CD4-positive, CD25-positive, alpha-beta regulatory T cell (primary cell): ENCODE measurements around the gene ATP10B. TPM values are rescaled to one million over a fixed set of nuclear protein-coding genes. Genes with fewer than 3 reads are reported as not detected.
A peak's percentile ranks its signal among the peaks of the same experiment; 100 is the strongest.

Experiments
- ATAC-seq, 2 donors: fragments of 150-1000 bp; cut with Tn5 transposase; one replicate each; pipeline ENCODE4 v1.10.0; 2021; ENCODE audit warnings: low read depth in 2 of 2, moderate number of reproducible peaks in 2 of 2, moderate library complexity in 1 of 2
- DNase-seq, 3 donors: peaks; one replicate each; pipeline versions ENCODE4 v3.0.0 to v3.0.0-alpha.2; 2012 to 2022; ENCODE audit warnings: mixed read lengths in 1 of 3
- H3K27ac ChIP-seq: one replicate; pipeline ENCODE4 v1.7.0; 2013; ENCODE audit warnings: mild to moderate bottlenecking, low read length; ENCODE audit not compliant: insufficient read depth, poor library complexity, severe bottlenecking
- H3K27me3 ChIP-seq: one replicate; pipeline ENCODE4 v1.7.0; 2013; ENCODE audit warnings: low read length; ENCODE audit not compliant: control insufficient read depth, insufficient read depth
- H3K36me3 ChIP-seq: one replicate; pipeline ENCODE4 v1.7.0; 2013; ENCODE audit warnings: mild to moderate bottlenecking, low read length, moderate library complexity; ENCODE audit not compliant: control insufficient read depth, insufficient read depth
- H3K4me1 ChIP-seq: 2 replicates; pipeline ENCODE4 v1.7.0; 2013; ENCODE audit warnings: mild to moderate bottlenecking, low read length; ENCODE audit not compliant: insufficient read depth, control insufficient read depth, poor library complexity, severe bottlenecking
- H3K4me3 ChIP-seq: one replicate; pipeline ENCODE4 v1.7.0; 2013; ENCODE audit warnings: low read depth, mild to moderate bottlenecking, low read length, moderate library complexity
- H3K9me3 ChIP-seq, 2 experiments: 1 replicate in 1 of 2; 2 replicates in 1 of 2; pipeline ENCODE4 v1.7.0; 2013; ENCODE audit warnings: low read length in 2 of 2, mild to moderate bottlenecking in 1 of 2, moderate library complexity in 1 of 2; ENCODE audit not compliant: control insufficient read depth in 2 of 2
- H3K27ac Mint-ChIP-seq, 3 donors: one replicate each; pipeline ENCODE4 v1.8.0; 2020 to 2022; ENCODE audit warnings: mild to moderate bottlenecking in 3 of 3, mixed read lengths in 3 of 3, moderate library complexity in 2 of 3
- H3K27me3 Mint-ChIP-seq: one replicate; pipeline ENCODE4 v1.8.0; 2022; ENCODE audit warnings: mild to moderate bottlenecking, mixed read lengths
- H3K36me3 Mint-ChIP-seq: one replicate; pipeline ENCODE4 v1.8.0; 2020; ENCODE audit warnings: mixed read lengths
- H3K4me1 Mint-ChIP-seq, 4 donors: one replicate each; pipeline ENCODE4 v1.8.0; 2020 to 2022; ENCODE audit warnings: mixed read lengths in 4 of 4, mild to moderate bottlenecking in 1 of 4
- H3K4me3 Mint-ChIP-seq, 4 donors: one replicate each; pipeline ENCODE4 v1.8.0; 2020 to 2022; ENCODE audit warnings: mild to moderate bottlenecking in 4 of 4, mixed read lengths in 4 of 4, moderate library complexity in 3 of 4
- H3K9me3 Mint-ChIP-seq, 7 donors: one replicate each; pipeline ENCODE4 v1.8.0; 2020 to 2022; ENCODE audit warnings: mixed read lengths in 7 of 7, mild to moderate bottlenecking in 3 of 7, moderate library complexity in 2 of 7
- polyA plus RNA-seq, 4 donors: library from polyadenylated mRNA; unstranded; fragments of 300-500 nt; fragmentation: Illumina TruSeq; gene quantifications; one replicate each; pipeline ENCODE4 v1.2.3, GENCODE V29; 2021
- total RNA-seq: library from RNA; stranded (reverse); gene quantifications from one replicate; pipeline ENCODE4 v1.2.3, GENCODE V29; 2022

The ATP10B gene
- total and polyA plus RNA-seq, 5 donors from 2014 or later, result not detected

GRCh38 chr5:160667160-160667559, 184.9 kb downstream of the ATP10B start:
- Mint-ChIP-seq H3K27ac (no peak overlapping the region), H3K4me1 (no peaks in the 10 kb centered on the region), H3K4me3 (no peak overlapping the region), H3K27me3 (peaks cover 4% of the 10 kb centered on the region), H3K36me3 (no peaks in the 10 kb centered on the region), H3K9me3 (peaks cover 0 to 2% (median 0%) of the 10 kb centered on the region in 7 donors)
- Histone ChIP-seq H3K27me3 (no peaks in the 10 kb centered on the region), H3K9me3 (no peaks in the 10 kb centered on the region), H3K4me1 (no peaks in the 10 kb centered on the region), H3K4me3 (no peak overlapping the region), H3K27ac (no peak overlapping the region), H3K36me3 (no peaks in the 10 kb centered on the region)
- DNase-seq (no peak), ATAC-seq (no peak)

- ATAC-seq, result no peak
- no peak overlapping the region for H3K4me3 Mint-ChIP-seq
- no peaks in the 10 kb centered on the region for H3K36me3 Mint-ChIP-seq
Measured at GRCh38 chr5:160665460-160665859, 186.6 kb downstream of the ATP10B start.

GRCh38 chr5:160660132-160660531, 191.9 kb downstream of the ATP10B start:
- no peak for DNase-seq
- no peak overlapping the region for H3K4me3 ChIP-seq
- H3K4me3 Mint-ChIP-seq, result no peak overlapping the region
- peaks cover 0 to 2% (median 0%) of the 10 kb centered on the region in 7 donors for H3K9me3 Mint-ChIP-seq
- H3K27ac Mint-ChIP-seq, result no peak overlapping the region
- no peaks in the 10 kb centered on the region for H3K9me3 ChIP-seq
- no peaks in the 10 kb centered on the region for H3K4me1 ChIP-seq
- H3K27me3 Mint-ChIP-seq, result peaks cover 4% of the 10 kb centered on the region
- peaks cover 2% of the 10 kb centered on the region for H3K27me3 ChIP-seq
- no peaks in the 10 kb centered on the region for H3K36me3 Mint-ChIP-seq
- no peak overlapping the region for H3K27ac ChIP-seq
- no peaks in the 10 kb centered on the region for H3K36me3 ChIP-seq
- no peak for ATAC-seq
- H3K4me1 Mint-ChIP-seq, result peaks cover 0 to 3% (median 0%) of the 10 kb centered on the region in 4 donors

More at GRCh38 chr5:160665460-160665859, 186.6 kb downstream of the ATP10B start:
- Histone ChIP-seq H3K27ac (no peak overlapping the region), H3K27me3 (no peaks in the 10 kb centered on the region), H3K36me3 (no peaks in the 10 kb centered on the region), H3K9me3 (no peaks in the 10 kb centered on the region), H3K4me1 (no peaks in the 10 kb centered on the region), H3K4me3 (no peak overlapping the region)
- no peak for DNase-seq
- H3K27me3 Mint-ChIP-seq, result peaks cover 4% of the 10 kb centered on the region
- H3K4me1 Mint-ChIP-seq, result no peaks in the 10 kb centered on the region
- H3K9me3 Mint-ChIP-seq, result peaks cover 0 to 2% (median 0%) of the 10 kb centered on the region in 7 donors
- H3K27ac Mint-ChIP-seq, result no peak overlapping the region

- Histone ChIP-seq H3K4me3 (no peak overlapping the region), H3K27me3 (peaks cover 2% of the 10 kb centered on the region), H3K4me1 (no peaks in the 10 kb centered on the region), H3K9me3 (no peaks in the 10 kb centered on the region), H3K27ac (no peak overlapping the region), H3K36me3 (no peaks in the 10 kb centered on the region)
- ATAC-seq, result no peak
- Mint-ChIP-seq H3K27ac (no peak overlapping the region), H3K36me3 (no peaks in the 10 kb centered on the region), H3K27me3 (peaks cover 4% of the 10 kb centered on the region), H3K4me3 (no peak overlapping the region), H3K9me3 (peaks cover 0 to 2% (median 0%) of the 10 kb centered on the region in 7 donors), H3K4me1 (peaks cover 0 to 3% (median 0%) of the 10 kb centered on the region in 4 donors)
- peak in 1 of 3 donors; percentile 30 for DNase-seq
Measured at GRCh38 chr5:160657622-160658458, 194.2 kb downstream of the ATP10B start.

- Histone ChIP-seq H3K9me3 (no peaks in the 10 kb centered on the region), H3K4me1 (no peaks in the 10 kb centered on the region), H3K27me3 (peaks cover 2% of the 10 kb centered on the region), H3K36me3 (no peaks in the 10 kb centered on the region), H3K4me3 (no peak overlapping the region), H3K27ac (no peak overlapping the region)
- Mint-ChIP-seq H3K4me3 (no peak overlapping the region), H3K4me1 (peaks cover 0 to 3% (median 0%) of the 10 kb centered on the region in 4 donors), H3K36me3 (no peaks in the 10 kb centered on the region), H3K27ac (no peak overlapping the region), H3K9me3 (no peaks in the 10 kb centered on the region), H3K27me3 (peaks cover 4% of the 10 kb centered on the region)
- ATAC-seq (no peak), DNase-seq (peak in 1 of 3 donors; percentile 89)
Measured at GRCh38 chr5:160657068-160657507, 194.9 kb downstream of the ATP10B start.

- no peak for DNase-seq
- ATAC-seq, result no peak
- Histone ChIP-seq H3K36me3 (no peaks in the 10 kb centered on the region), H3K9me3 (no peaks in the 10 kb centered on the region), H3K27ac (no peak overlapping the region), H3K4me3 (no peak overlapping the region), H3K4me1 (no peaks in the 10 kb centered on the region), H3K27me3 (peaks cover 2% of the 10 kb centered on the region)
- Mint-ChIP-seq H3K27me3 (peaks cover 4% of the 10 kb centered on the region), H3K4me1 (peaks cover 0 to 3% (median 0%) of the 10 kb centered on the region in 4 donors), H3K36me3 (no peaks in the 10 kb centered on the region), H3K27ac (peak overlapping the region in 1 of 3 donors; percentile 9), H3K4me3 (no peak overlapping the region), H3K9me3 (no peaks in the 10 kb centered on the region)
Measured at GRCh38 chr5:160655717-160656116, 196.3 kb downstream of the ATP10B start.

GRCh38 chr5:160651692-160652645, 200.0 kb downstream of the ATP10B start:
- DNase-seq (no peak), ATAC-seq (no peak)
- Histone ChIP-seq H3K9me3 (no peaks in the 10 kb centered on the region), H3K27me3 (no peaks in the 10 kb centered on the region), H3K27ac (no peak overlapping the region), H3K36me3 (no peaks in the 10 kb centered on the region), H3K4me3 (no peak overlapping the region), H3K4me1 (no peaks in the 10 kb centered on the region)
- Mint-ChIP-seq H3K4me3 (no peak overlapping the region), H3K27me3 (peaks cover 4% of the 10 kb centered on the region), H3K27ac (peak overlapping the region in 1 of 3 donors; percentile 3), H3K36me3 (no peaks in the 10 kb centered on the region), H3K4me1 (peaks cover 0 to 3% (median 0%) of the 10 kb centered on the region in 4 donors), H3K9me3 (no peaks in the 10 kb centered on the region)
